HepG2 (cell line): ENCODE measurements around the gene IFI27L2. TPM values are rescaled to one million over a fixed set of nuclear protein-coding genes. Genes with fewer than 3 reads are reported as not detected.

Experiments
- ATAC-seq: fragments of 200-7000 bp; cut with Tn5 transposase; 3 replicates; pipeline ENCODE4 v1.9.1; 2020; ENCODE audit warnings: mild to moderate bottlenecking, moderate library complexity
- BruUV-seq: library from RNA; stranded (reverse); fragments of 400-500 nt; replicated peaks from 2 replicates; lab custom pipeline; 2021; lab: Mats Ljungman, UMichigan
- CTCF ChIA-PET: fragments of 300-600 bp; formaldehyde crosslinking; extraction: SDS; loops from one replicate; lab custom pipeline; 2021; ENCODE audit warnings: low total read pairs, inconsistent platforms, low intra/inter-chr PET ratio; lab: Yijun Ruan, JAX
- POLR2A ChIA-PET: fragments of 350-600 bp; sonication (Branson Sonifier 250); formaldehyde crosslinking; loops from one replicate; lab custom pipeline; 2020; ENCODE audit warnings: antibody characterized with exemption, inconsistent platforms; lab: Yijun Ruan, JAX
- DNase-seq: peaks from one replicate; pipeline ENCODE4 v3.0.0-alpha.2; 2015; ENCODE audit warnings: low spot score
- FAIRE-seq: peaks from 3 replicates; lab custom pipeline; 2011; peaks lifted over from hg19 to GRCh38; lab: Jason Lieb, UNC
- H2AFZ ChIP-seq: one replicate; pipeline ENCODE4 v1.6.1; 2011; ENCODE audit warnings: low read length, inconsistent platforms
- H3K27ac ChIP-seq: fragments of 300-600 bp; 3 replicates; pipeline ENCODE4 v1.8.0; 2011; ENCODE audit warnings: mixed run types, mild to moderate bottlenecking, mixed read lengths, low read length, inconsistent platforms; ENCODE audit not compliant: insufficient read depth; ENCODE audit errors: extremely low read length
- H3K27me3 ChIP-seq, 2 experiments: fragments of 200-600 bp in 1 of 2; 2 replicates in 1 of 2; 3 replicates in 1 of 2; pipeline versions ENCODE4 v1.6.0 to v1.8.0; 2011; ENCODE audit warnings: low read length in 2 of 2, mild to moderate bottlenecking in 2 of 2, moderate library complexity in 2 of 2, inconsistent platforms in 1 of 2; ENCODE audit not compliant: insufficient read depth in 2 of 2, control insufficient read depth in 1 of 2
- H3K36me3 ChIP-seq, 2 experiments: fragments of 200-600 bp in 1 of 2; replicated peaks in 1 of 2; 2 replicates in 1 of 2; 3 replicates in 1 of 2; pipeline versions ENCODE4 v1.5.1 to v1.8.0; 2011; ENCODE audit warnings: low read length in 2 of 2, inconsistent platforms in 1 of 2; ENCODE audit not compliant: insufficient read depth in 2 of 2, control insufficient read depth in 1 of 2
- H3K4me1 ChIP-seq: 2 replicates; pipeline ENCODE4 v1.5.1; 2012; ENCODE audit warnings: low read length, inconsistent platforms; ENCODE audit not compliant: insufficient read depth
- H3K4me2 ChIP-seq: 2 replicates; pipeline ENCODE4 v1.6.0; 2011; ENCODE audit warnings: low read depth, low read length, inconsistent platforms
- H3K4me3 ChIP-seq, 3 experiments: fragments of 200-600 bp in 1 of 3; sonication (generic), shearing (Covaris generic) in 1 of 3; replicated peaks in 1 of 3; 2 replicates each; pipeline ENCODE4 v1.5.1; 2011 to 2016; ENCODE audit warnings: low read length in 3 of 3, inconsistent platforms in 2 of 3, low read depth in 2 of 3, mild to moderate bottlenecking in 2 of 3, control low read depth in 1 of 3, mixed read lengths in 1 of 3; ENCODE audit not compliant: insufficient read depth in 1 of 3
- H3K79me2 ChIP-seq: one replicate; pipeline ENCODE4 v1.6.1; 2011; ENCODE audit warnings: low read length, inconsistent platforms; ENCODE audit not compliant: insufficient read depth
- H3K9ac ChIP-seq: 2 replicates; pipeline ENCODE4 v1.6.0; 2011; ENCODE audit warnings: mild to moderate bottlenecking, low read depth, low read length, inconsistent platforms; ENCODE audit not compliant: insufficient read depth
- H3K9me3 ChIP-seq: 2 replicates; pipeline ENCODE4 v1.5.1; 2012; ENCODE audit warnings: mild to moderate bottlenecking, low read length
- H4K20me1 ChIP-seq: 2 replicates; pipeline ENCODE4 v1.6.0; 2011; ENCODE audit warnings: inconsistent platforms, mild to moderate bottlenecking, low read length, moderate library complexity; ENCODE audit not compliant: insufficient read depth
- ARNT2 ChIP-seq: sonication (generic); formaldehyde crosslinking; IDR thresholded peaks from 2 replicates; pipeline ENCODE4 v1.8.0; 2022; ENCODE audit warnings: mild to moderate bottlenecking, low read depth, missing genetic modification reagents, moderate library complexity
- RARG ChIP-seq: sonication (generic); formaldehyde crosslinking; IDR thresholded peaks from 2 replicates; pipeline ENCODE4 v1.4.0; 2020; ENCODE audit warnings: low read depth, mild to moderate bottlenecking, missing genetic modification reagents
- SMC3 ChIP-seq: IDR thresholded peaks from 2 replicates; pipeline ENCODE4 v1.6.1; 2011; ENCODE audit warnings: low read length, improper control_type of control experiment
- ZFY ChIP-seq: sonication (generic); formaldehyde crosslinking; IDR thresholded peaks from 2 replicates; pipeline ENCODE4 v1.4.0; 2020; ENCODE audit warnings: missing genetic modification reagents
- ZNF207 ChIP-seq: fragments of 450-650 bp; IDR thresholded peaks from 2 replicates; pipeline ENCODE4 v1.6.1; 2016; ENCODE audit warnings: antibody characterized with exemption, borderline replicate concordance
- ZNF383 ChIP-seq: sonication (generic); formaldehyde crosslinking; IDR thresholded peaks from 2 replicates; pipeline ENCODE4 v1.4.0; 2020; ENCODE audit warnings: missing genetic modification reagents, mild to moderate bottlenecking, borderline replicate concordance
- ZNF569 ChIP-seq: sonication (generic); formaldehyde crosslinking; IDR thresholded peaks from 2 replicates; pipeline ENCODE4 v1.5.0; 2020; ENCODE audit warnings: mild to moderate bottlenecking, missing genetic modification reagents, moderate library complexity, borderline replicate concordance
- WGBS: methylation state at CpG from one replicate; pipeline ENCODE4 v1.1.6; 2017; ENCODE audit warnings: low lambda C conversion rate; 5-methylcytosine and 5-hydroxymethylcytosine counted together
- in situ Hi-C: cut with HindIII; loops from 2 replicates; pipeline ENCODE4 v1.10.0; 2017; ENCODE audit warnings: low pct_unique_long_range_greater_than_20kb; ENCODE audit not compliant: extremely low pct_ligation_motif_present
- intact Hi-C: fragments of 100-400 bp; cut with micrococcal nuclease; formaldehyde crosslinking; loops from one replicate; pipeline ENCODE4 v1.10.0; 2022; ENCODE audit not compliant: unreplicated experiment
- polyA plus RNA-seq, 8 experiments: library from polyadenylated mRNA; depleted of rRNA in 3 of 8; stranded (reverse) in 7 of 8; unstranded in 1 of 8; fragments of >200 nt; fragmentation: Illumina TruSeq in 4 of 8; extraction: Trizol in 4 of 8; gene quantifications; 2 replicates each; pipeline versions ENCODE4 v1.2.1 to v1.2.3, GENCODE V29; 2011 to 2016; ENCODE audit warnings: low read depth in 4 of 8, missing spikeins in 1 of 8, mixed read lengths in 1 of 8; ENCODE audit not compliant: insufficient read depth in 1 of 8
- total RNA-seq, 5 experiments: library from RNA; depleted of rRNA; stranded (reverse); fragments of >200 nt; fragmentation: Illumina TruSeq; extraction: Trizol; gene quantifications; 2 replicates each; pipeline ENCODE4 v1.2.3, GENCODE V29; 2016; ENCODE audit warnings: low read depth in 1 of 5
- TF ChIP-seq, protein P1 (sequence below): sonication (generic); formaldehyde crosslinking; IDR thresholded peaks from 2 replicates; pipeline ENCODE4 v1.8.1; 2023; ENCODE audit warnings: missing genetic modification reagents, mild to moderate bottlenecking, borderline replicate concordance
- TF ChIP-seq, protein P2 (sequence below): sonication (generic); formaldehyde crosslinking; conservative IDR thresholded peaks from 2 replicates; pipeline ENCODE4 v1.8.0; 2022; ENCODE audit warnings: mild to moderate bottlenecking, moderate library complexity, missing genetic modification reagents

Gene IFI27L2
- total and polyA plus RNA-seq, 2 of the 13 experiments (the other 11 are each of a cell fraction or from before 2014, with no cell fraction given): 4.3 to 4.8 TPM

DNA sequence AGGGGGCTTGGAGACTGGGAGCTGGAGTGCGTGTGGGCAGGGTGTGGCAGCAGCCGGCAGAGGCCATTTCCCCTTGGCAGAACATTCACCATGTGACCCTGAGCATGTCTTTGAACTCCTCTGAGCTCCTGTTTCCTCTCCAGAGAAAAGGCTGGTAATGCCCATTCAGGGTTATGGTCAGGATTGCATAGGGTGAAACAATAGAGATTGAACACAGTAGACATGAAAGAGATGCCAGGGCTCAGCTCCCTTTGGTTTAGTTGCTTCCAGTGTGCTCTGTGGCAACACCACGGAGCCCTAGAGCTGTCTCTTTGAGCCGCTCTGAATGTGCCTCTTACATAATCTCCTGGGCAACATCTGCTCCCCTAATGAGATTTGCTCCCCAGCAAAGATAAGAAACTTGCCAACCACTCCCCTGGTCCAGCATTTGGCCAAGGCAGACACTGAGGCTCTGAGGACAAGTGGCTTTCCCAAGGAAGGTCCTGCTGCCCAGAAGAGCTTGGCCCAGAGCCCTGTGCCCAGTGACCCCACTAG is 14.3 kb downstream of the IFI27L2 start:
- intact Hi-C loops: no loop called here
- no TSS peak for BruUV-seq
- H4K20me1 ChIP-seq: no peaks in the 10 kb centered on the region
- no peak for DNase-seq
- WGBS: 5% methylated on average over 3 of the region's 4 CpGs
- H3K27me3 ChIP-seq: peaks cover 2 to 28% of the 10 kb centered on the region in 2 experiments; a peak in 2 of 5 replicates
- H3K4me3 ChIP-seq: no peak overlapping the region
- H3K79me2 ChIP-seq: no peaks in the 10 kb centered on the region
- FAIRE-seq: no peak
- H3K4me2 ChIP-seq: no peak overlapping the region; the same call in 1 of the 2 replicates
- CTCF ChIA-PET: no interaction called here
- no peak overlapping the region for H3K27ac ChIP-seq
- TF ChIP-seq, protein P1, sequence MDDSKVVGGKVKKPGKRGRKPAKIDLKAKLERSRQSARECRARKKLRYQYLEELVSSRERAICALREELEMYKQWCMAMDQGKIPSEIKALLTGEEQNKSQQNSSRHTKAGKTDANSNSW (CRISPR knock-in tag): no peak
- TF ChIP-seq ARNT2 (CRISPR knock-in tag): no peak
- TF ChIP-seq SMC3: no peak
- TF ChIP-seq ZFY (CRISPR knock-in tag): no peak
- no peak for TF ChIP-seq ZNF207
- TF ChIP-seq ZNF383 (CRISPR knock-in tag): no peak
- no peak for TF ChIP-seq ZNF569 (CRISPR knock-in tag)
- TF ChIP-seq RARG (CRISPR knock-in tag): no peak
- TF ChIP-seq, protein P2, sequence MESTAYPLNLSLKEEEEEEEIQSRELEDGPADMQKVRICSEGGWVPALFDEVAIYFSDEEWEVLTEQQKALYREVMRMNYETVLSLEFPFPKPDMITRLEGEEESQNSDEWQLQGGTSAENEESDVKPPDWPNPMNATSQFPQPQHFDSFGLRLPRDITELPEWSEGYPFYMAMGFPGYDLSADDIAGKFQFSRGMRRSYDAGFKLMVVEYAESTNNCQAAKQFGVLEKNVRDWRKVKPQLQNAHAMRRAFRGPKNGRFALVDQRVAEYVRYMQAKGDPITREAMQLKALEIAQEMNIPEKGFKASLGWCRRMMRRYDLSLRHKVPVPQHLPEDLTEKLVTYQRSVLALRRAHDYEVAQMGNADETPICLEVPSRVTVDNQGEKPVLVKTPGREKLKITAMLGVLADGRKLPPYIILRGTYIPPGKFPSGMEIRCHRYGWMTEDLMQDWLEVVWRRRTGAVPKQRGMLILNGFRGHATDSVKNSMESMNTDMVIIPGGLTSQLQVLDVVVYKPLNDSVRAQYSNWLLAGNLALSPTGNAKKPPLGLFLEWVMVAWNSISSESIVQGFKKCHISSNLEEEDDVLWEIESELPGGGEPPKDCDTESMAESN: no peak
- H2AFZ ChIP-seq: no peak overlapping the region
- POLR2A ChIA-PET: no interaction called here
- H3K4me1 ChIP-seq: peaks cover 47% of the 10 kb centered on the region
- no peaks in the 10 kb centered on the region for H3K36me3 ChIP-seq
- ATAC-seq: no peak; the same call in 2 of the 3 replicates
- in situ Hi-C loops: no loop called here
- no peaks in the 10 kb centered on the region for H3K9me3 ChIP-seq
- H3K9ac ChIP-seq: no peak overlapping the region
